ENCODE results near the gene TUBA1C. TPM values are rescaled to one million over a fixed set of nuclear protein-coding genes. Genes with fewer than 3 reads are reported as not detected.
"Not testable (repeated sequence)": the region's sequence is repeated elsewhere in the genome, so short reads cannot be mapped to it uniquely, and the experiment has no call there.

Gene TUBA1C
- total and polyA plus RNA-seq, 2 donors from 2014 or later: 149 to 204 TPM

GRCh38 chr12:49279706-49280159 lies 14.9 kb downstream of the TUBA1C start:
- Histone ChIP-seq H3K36me3 (ENCODE audit: control insufficient read depth in 2 of 3, insufficient read depth in 3 of 3, low read length in 3 of 3) (no peaks in the 10 kb centered on the region), H3K9ac (ENCODE audit: low read length in 3 of 3) (no peak overlapping the region), H3K9me3 (ENCODE audit: control insufficient read depth in 2 of 3, insufficient read depth in 1 of 3, low read length in 3 of 3) (no peaks in the 10 kb centered on the region), H3K4me1 (ENCODE audit: control insufficient read depth in 2 of 3, insufficient read depth in 2 of 3, low read depth in 1 of 3, low read length in 3 of 3) (peaks cover 0 to 5% (median 0%) of the 10 kb centered on the region in 3 donors), H3K27me3 (ENCODE audit: control insufficient read depth, insufficient read depth, low read length) (no peaks in the 10 kb centered on the region), H3K27ac (ENCODE audit: low read depth in 2 of 2, low read length in 2 of 2) (peak overlapping the region; percentile 42 to 69), H3K4me3 (ENCODE audit: low read length in 3 of 3) (peak overlapping the region in 1 of 3 donors; percentile 17)
- TF ChIP-seq CTCF (IDR thresholded peaks at IDR 0.05; ENCODE audit: borderline replicate concordance, extremely low read depth, insufficient read depth): no peak
- DNase-seq (peak in 4 of 5 donors; percentile 53 to 77 (median 62)), FAIRE-seq (no peak)
- intact Hi-C loops (cut with DNase I): no loop called here

GRCh38 chr12:49280545-49280944 lies 15.7 kb downstream of the TUBA1C start:
- H3K9ac ChIP-seq (ENCODE audit: low read length in 3 of 3); H3K4me1 ChIP-seq (ENCODE audit: control insufficient read depth in 2 of 3, insufficient read depth in 2 of 3, low read depth in 1 of 3, low read length in 3 of 3); H3K36me3 ChIP-seq (ENCODE audit: control insufficient read depth in 2 of 3, insufficient read depth in 3 of 3, low read length in 3 of 3); H3K9me3 ChIP-seq (ENCODE audit: control insufficient read depth in 2 of 3, insufficient read depth in 1 of 3, low read length in 3 of 3); H3K27me3 ChIP-seq (ENCODE audit: control insufficient read depth, insufficient read depth, low read length); H3K27ac ChIP-seq (ENCODE audit: low read depth in 2 of 2, low read length in 2 of 2); intact Hi-C loops (cut with DNase I); FAIRE-seq; DNase-seq; H3K4me3 ChIP-seq (ENCODE audit: low read length in 3 of 3): not testable (repeated sequence)

GRCh38 chr12:49282302-49282701 lies 17.4 kb downstream of the TUBA1C start:
- H3K36me3 ChIP-seq (ENCODE audit: control insufficient read depth in 2 of 3, insufficient read depth in 3 of 3, low read length in 3 of 3): no peaks in the 10 kb centered on the region
- no peak overlapping the region for H3K9ac ChIP-seq (ENCODE audit: low read length in 3 of 3)
- no peak for TF ChIP-seq CTCF (IDR thresholded peaks at IDR 0.05; ENCODE audit: borderline replicate concordance, extremely low read depth, insufficient read depth)
- no peak overlapping the region for H3K27ac ChIP-seq (ENCODE audit: low read depth in 2 of 2, low read length in 2 of 2)
- H3K4me3 ChIP-seq (ENCODE audit: low read length in 3 of 3): no peak overlapping the region
- DNase-seq (no peak), FAIRE-seq (no peak)
- peaks cover 0 to 5% (median 0%) of the 10 kb centered on the region in 3 donors for H3K4me1 ChIP-seq (ENCODE audit: control insufficient read depth in 2 of 3, insufficient read depth in 2 of 3, low read depth in 1 of 3, low read length in 3 of 3)
- intact Hi-C loops (cut with DNase I): no loop called here
- H3K9me3 ChIP-seq (ENCODE audit: control insufficient read depth in 2 of 3, insufficient read depth in 1 of 3, low read length in 3 of 3): no peaks in the 10 kb centered on the region
- no peaks in the 10 kb centered on the region for H3K27me3 ChIP-seq (ENCODE audit: control insufficient read depth, insufficient read depth, low read length)

- H3K27me3 ChIP-seq (ENCODE audit: control insufficient read depth, insufficient read depth, low read length); FAIRE-seq; H3K9me3 ChIP-seq (ENCODE audit: control insufficient read depth in 2 of 3, insufficient read depth in 1 of 3, low read length in 3 of 3); H3K36me3 ChIP-seq (ENCODE audit: control insufficient read depth in 2 of 3, insufficient read depth in 3 of 3, low read length in 3 of 3); intact Hi-C loops (cut with DNase I); H3K9ac ChIP-seq (ENCODE audit: low read length in 3 of 3); H3K27ac ChIP-seq (ENCODE audit: low read depth in 2 of 2, low read length in 2 of 2); H3K4me3 ChIP-seq (ENCODE audit: low read length in 3 of 3); H3K4me1 ChIP-seq (ENCODE audit: control insufficient read depth in 2 of 3, insufficient read depth in 2 of 3, low read depth in 1 of 3, low read length in 3 of 3): not testable (repeated sequence)
- peak in 1 of 5 donors; percentile 24 for DNase-seq
Observed at GRCh38 chr12:49282740-49283375, 18.0 kb downstream of the TUBA1C start.

All from kidney (tissue), 14 donors.